H9 (cell line): ENCODE measurements around the gene IGFBP4. TPM values are rescaled to one million over a fixed set of nuclear protein-coding genes. Genes with fewer than 3 reads are reported as not detected.

Source experiments
- DNase-seq: peaks from one replicate; pipeline ENCODE4 v3.0.0-alpha.2; 2017
- H2AFZ ChIP-seq: one replicate; pipeline ENCODE4 v1.6.1; 2013; ENCODE audit warnings: mild to moderate bottlenecking, low read length, control low read depth, moderate library complexity
- H2AK5ac ChIP-seq: 2 replicates; pipeline ENCODE4 v1.6.1; 2013; ENCODE audit warnings: low read length, control low read depth, mixed read lengths; ENCODE audit not compliant: insufficient read length
- H2BK120ac ChIP-seq: one replicate; pipeline ENCODE4 v1.6.1; 2013; ENCODE audit warnings: low read depth, mild to moderate bottlenecking, low read length, control low read depth, inconsistent platforms; ENCODE audit not compliant: poor library complexity, severe bottlenecking
- H2BK12ac ChIP-seq: 2 replicates; pipeline ENCODE4 v1.6.1; 2013; ENCODE audit warnings: low read length, control low read depth, mixed read lengths, low read depth; ENCODE audit not compliant: insufficient read length
- H2BK15ac ChIP-seq: 2 replicates; pipeline ENCODE4 v1.6.1; 2013; ENCODE audit warnings: low read depth, low read length, control low read depth
- H2BK20ac ChIP-seq: one replicate; pipeline ENCODE4 v1.6.1; 2013; ENCODE audit warnings: low read depth, mild to moderate bottlenecking, low read length, control low read depth, inconsistent platforms; ENCODE audit not compliant: poor library complexity, severe bottlenecking
- H2BK5ac ChIP-seq: 2 replicates; pipeline ENCODE4 v1.6.1; 2013; ENCODE audit warnings: low read length, control low read depth, mixed read lengths; ENCODE audit not compliant: insufficient read length
- H3K14ac ChIP-seq: 2 replicates; pipeline ENCODE4 v1.6.1; 2013; ENCODE audit warnings: low read length, control low read depth; ENCODE audit not compliant: insufficient read depth
- H3K18ac ChIP-seq: 2 replicates; pipeline ENCODE4 v1.6.1; 2013; ENCODE audit warnings: low read depth, mild to moderate bottlenecking, mixed read lengths, low read length, control low read depth; ENCODE audit not compliant: insufficient read length
- H3K23ac ChIP-seq: 2 replicates; pipeline ENCODE4 v1.6.1; 2013; ENCODE audit warnings: low read length, control low read depth, mixed read lengths, low read depth; ENCODE audit not compliant: insufficient read length
- H3K23me2 ChIP-seq: 2 replicates; pipeline ENCODE4 v1.6.1; 2013; ENCODE audit warnings: low read depth, mild to moderate bottlenecking, mixed read lengths, low read length, control low read depth; ENCODE audit not compliant: insufficient read length, poor library complexity, severe bottlenecking
- H3K27ac ChIP-seq: 2 replicates; pipeline ENCODE4 v1.5.1; 2013; ENCODE audit warnings: low read length, control low read depth, mixed read lengths, low read depth; ENCODE audit not compliant: insufficient read length
- H3K27me3 ChIP-seq: 2 replicates; pipeline ENCODE4 v1.6.1; 2013; ENCODE audit warnings: low read length, control low read depth, inconsistent platforms; ENCODE audit not compliant: insufficient read depth
- H3K4ac ChIP-seq: 2 replicates; pipeline ENCODE4 v1.6.1; 2013; ENCODE audit warnings: low read depth, mild to moderate bottlenecking, control low read depth, inconsistent platforms, low read length, moderate library complexity
- H3K4me1 ChIP-seq: 2 replicates; pipeline ENCODE4 v1.6.1; 2013; ENCODE audit warnings: low read length, control low read depth, inconsistent platforms; ENCODE audit not compliant: insufficient read depth
- H3K4me2 ChIP-seq: 2 replicates; pipeline ENCODE4 v1.6.1; 2013; ENCODE audit warnings: low read length, control low read depth, mixed read lengths; ENCODE audit not compliant: insufficient read length, insufficient read depth
- H3K56ac ChIP-seq: 2 replicates; pipeline ENCODE4 v1.6.1; 2013; ENCODE audit warnings: low read depth, mild to moderate bottlenecking, mixed read lengths, low read length, control low read depth; ENCODE audit not compliant: insufficient read length
- H3K79me1 ChIP-seq: 2 replicates; pipeline ENCODE4 v1.6.1; 2013; ENCODE audit warnings: low read depth, mild to moderate bottlenecking, moderate library complexity, low read length, control low read depth, inconsistent platforms; ENCODE audit not compliant: insufficient read depth, poor library complexity, severe bottlenecking
- H3K79me2 ChIP-seq: 2 replicates; pipeline ENCODE4 v1.6.1; 2013; ENCODE audit warnings: low read length, control low read depth, inconsistent platforms; ENCODE audit not compliant: insufficient read depth
- H3K9ac ChIP-seq: 2 replicates; pipeline ENCODE4 v1.6.1; 2013; ENCODE audit warnings: low read length, control low read depth, mixed read lengths; ENCODE audit not compliant: insufficient read length; ENCODE audit errors: extremely low read depth
- H3K9me3 ChIP-seq: one replicate; pipeline ENCODE4 v1.6.1; 2013; ENCODE audit warnings: low read depth, low read length, inconsistent platforms; ENCODE audit not compliant: control insufficient read depth
- H3T11ph ChIP-seq: one replicate; pipeline ENCODE4 v1.6.1; 2013; ENCODE audit warnings: mild to moderate bottlenecking, low read length, control low read depth, inconsistent platforms
- H4K20me1 ChIP-seq: one replicate; pipeline ENCODE4 v1.6.1; 2013; ENCODE audit not compliant: control insufficient read depth, insufficient read length, insufficient read depth
- H4K5ac ChIP-seq: 2 replicates; pipeline ENCODE4 v1.6.1; 2013; ENCODE audit warnings: low read depth, mild to moderate bottlenecking, mixed read lengths, low read length, control low read depth; ENCODE audit not compliant: insufficient read length
- H4K8ac ChIP-seq: replicated peaks from 2 replicates; pipeline ENCODE4 v1.6.1; 2013; ENCODE audit warnings: low read length, control low read depth, mixed read lengths, low read depth; ENCODE audit not compliant: insufficient read length
- H4K91ac ChIP-seq: 2 replicates; pipeline ENCODE4 v1.6.1; 2013; ENCODE audit warnings: low read depth, mild to moderate bottlenecking, moderate library complexity, mixed read lengths, low read length, control low read depth; ENCODE audit not compliant: insufficient read length
- H3K27ac Mint-ChIP-seq, 3 experiments: 2 replicates in 2 of 3; 3 replicates in 1 of 3; pipeline ENCODE4 v1.8.0; 2020 to 2021; ENCODE audit warnings: mixed read lengths in 3 of 3, mild to moderate bottlenecking in 1 of 3, moderate library complexity in 1 of 3
- H3K27me3 Mint-ChIP-seq: 2 replicates; pipeline ENCODE4 v1.8.0; 2021; ENCODE audit warnings: low read depth, mild to moderate bottlenecking, moderate library complexity, mixed read lengths
- H3K36me3 Mint-ChIP-seq, 3 experiments: 2 replicates in 2 of 3; 3 replicates in 1 of 3; pipeline ENCODE4 v1.8.0; 2020 to 2021; ENCODE audit warnings: low read depth in 3 of 3, mixed read lengths in 3 of 3; ENCODE audit not compliant: insufficient read depth in 1 of 3
- H3K4me1 Mint-ChIP-seq, 2 experiments: 2 replicates each; pipeline ENCODE4 v1.8.0; 2020; ENCODE audit warnings: mixed read lengths in 2 of 2
- H3K4me3 Mint-ChIP-seq, 2 experiments: 2 replicates in 1 of 2; 3 replicates in 1 of 2; pipeline ENCODE4 v1.8.0; 2020 to 2021; ENCODE audit warnings: mild to moderate bottlenecking in 2 of 2, mixed read lengths in 2 of 2, moderate library complexity in 1 of 2
- H3K9me3 Mint-ChIP-seq, 2 experiments: 2 replicates in 1 of 2; 3 replicates in 1 of 2; pipeline ENCODE4 v1.8.0; 2020; ENCODE audit warnings: mild to moderate bottlenecking in 2 of 2, mixed read lengths in 2 of 2, moderate library complexity in 1 of 2
- CTCF ChIP-seq: fragments of 200-600 bp; sonication (generic); conservative IDR thresholded peaks from 3 replicates; pipeline ENCODE4 v1.8.0; 2021; ENCODE audit warnings: antibody characterized with exemption, mild to moderate bottlenecking
- WGBS: extraction: QIAGEN DNeasy Blood & Tissue Kit; methylation state at CpG from one replicate; pipeline ENCODE4 v1.1.7; 2013; ENCODE audit warnings: missing lambda C conversion rate, low lambda C conversion rate, mixed read lengths; ENCODE audit not compliant: insufficient read length; ENCODE audit errors: extremely low coverage; 5-methylcytosine and 5-hydroxymethylcytosine counted together
- total RNA-seq: library from RNA; stranded (reverse); gene quantifications from 2 replicates; pipeline ENCODE4 v1.2.1, GENCODE V29; 2021

Gene IGFBP4
- total RNA-seq, 1 experiment from 2014 or later: 49.9 TPM

GRCh38 chr17:40451420-40451819, 8.2 kb downstream of the IGFBP4 start:
- DNase-seq: no peak
- H3K79me2 ChIP-seq: no peaks in the 10 kb centered on the region; the same call in 1 of the 2 replicates
- no peak overlapping the region for H2BK15ac ChIP-seq
- no peak overlapping the region for H3T11ph ChIP-seq
- no peak overlapping the region for H3K14ac ChIP-seq
- no peak overlapping the region for H3K4me2 ChIP-seq
- TF ChIP-seq CTCF: no peak
- Mint-ChIP-seq H3K27me3 (no peaks in the 10 kb centered on the region), H3K4me3 (no peak overlapping the region), H3K36me3 (peaks cover 31% of the 10 kb centered on the region in 3 experiments; a peak in 6 of 7 replicates), H3K9me3 (no peaks in the 10 kb centered on the region), H3K4me1 (peaks cover 20 to 25% of the 10 kb centered on the region in 2 experiments), H3K27ac (no peak overlapping the region)
- no peak overlapping the region for H3K23ac ChIP-seq
- no peak overlapping the region for H2BK120ac ChIP-seq
- no peak overlapping the region for H2BK20ac ChIP-seq
- H3K9ac ChIP-seq: no peak overlapping the region
- H3K4ac ChIP-seq: no peak overlapping the region
- no peaks in the 10 kb centered on the region for H3K9me3 ChIP-seq
- no peak overlapping the region for H3K18ac ChIP-seq
- no CpG with 5 or more reads among the region's 6 CpGs for WGBS
- no peak overlapping the region for H3K27ac ChIP-seq
- no peak overlapping the region for H4K8ac ChIP-seq
- H2BK12ac ChIP-seq: no peak overlapping the region
- no peak overlapping the region for H2AK5ac ChIP-seq
- no peaks in the 10 kb centered on the region for H4K20me1 ChIP-seq
- no peak overlapping the region for H2BK5ac ChIP-seq
- no peak overlapping the region for H3K56ac ChIP-seq
- H3K27me3 ChIP-seq: no peaks in the 10 kb centered on the region
- no peak overlapping the region for H4K5ac ChIP-seq
- no peak overlapping the region for H2AFZ ChIP-seq
- peaks cover 3% of the 10 kb centered on the region; the same call in 1 of the 2 replicates for H3K4me1 ChIP-seq
- H3K79me1 ChIP-seq: no peaks in the 10 kb centered on the region
- H3K23me2 ChIP-seq: no peaks in the 10 kb centered on the region
- H4K91ac ChIP-seq: no peak overlapping the region
